Medulla oblongata (tissue), 1 donor: Measurements from ENCODE around the gene FSD1L.

Experiments used
- DNase-seq: peaks from one replicate; pipeline ENCODE4 v3.0.0-alpha.2; 2015; ENCODE audit errors: extremely low spot score

The FSD1L gene

DNA sequence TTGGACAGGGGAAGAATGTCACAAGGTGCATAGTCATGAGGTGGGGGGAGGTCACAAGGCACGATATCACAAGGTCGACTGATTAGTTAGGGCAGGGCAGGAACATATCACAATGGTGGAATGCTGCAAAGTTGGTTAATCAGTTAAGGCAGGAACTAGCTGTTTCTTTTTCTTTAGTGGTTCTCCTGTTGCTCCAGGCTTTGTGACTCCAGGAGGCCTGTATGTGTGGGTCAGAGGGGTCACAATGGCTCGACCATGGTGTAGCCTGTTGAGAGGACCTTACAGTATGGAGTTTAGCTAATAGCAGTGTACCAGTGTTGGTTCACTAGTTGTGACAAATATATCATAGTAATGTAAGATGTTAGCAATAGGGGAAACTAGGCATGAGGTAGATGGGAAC lies 12.4 kb upstream of the FSD1L start:
- no peak for DNase-seq

GRCh38 chr9:105436783-105437182 lies 11.1 kb upstream of the FSD1L start:
- DNase-seq = no peak

- no peak for DNase-seq
Observed at GRCh38 chr9:105437704-105438103, 10.1 kb upstream of the FSD1L start.

- DNase-seq = no peak
Observed at GRCh38 chr9:105438141-105438806, 9.6 kb upstream of the FSD1L start.

- DNase-seq = no peak
Observed at GRCh38 chr9:105439428-105439827, 8.4 kb upstream of the FSD1L start.

DNA sequence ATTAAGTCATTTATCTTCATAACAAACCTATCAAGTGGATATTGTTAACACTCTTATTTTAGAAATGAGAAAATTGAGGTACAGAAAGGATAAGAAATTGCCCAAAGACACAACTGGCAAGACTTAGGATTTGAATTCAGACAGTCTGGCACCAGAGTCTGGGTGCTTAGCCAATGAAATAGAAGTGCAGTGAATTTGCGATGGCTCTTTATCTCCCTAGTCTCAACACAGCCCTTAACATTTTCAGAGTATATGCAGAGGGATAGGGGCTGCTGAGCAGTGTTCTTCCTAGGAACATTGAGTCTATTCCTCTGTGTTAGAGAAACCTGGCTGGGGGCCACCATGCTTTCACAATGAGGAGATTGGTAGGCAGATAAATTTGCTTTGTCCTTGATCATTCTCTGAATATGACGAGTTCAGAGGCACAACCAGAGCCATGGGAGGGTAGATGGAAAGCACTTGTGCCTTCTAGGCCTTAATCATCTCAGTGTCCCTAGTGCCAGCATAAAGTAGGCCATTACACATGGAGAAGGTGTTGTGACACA lies 6.1 kb upstream of the FSD1L start:
- no peak for DNase-seq

DNA sequence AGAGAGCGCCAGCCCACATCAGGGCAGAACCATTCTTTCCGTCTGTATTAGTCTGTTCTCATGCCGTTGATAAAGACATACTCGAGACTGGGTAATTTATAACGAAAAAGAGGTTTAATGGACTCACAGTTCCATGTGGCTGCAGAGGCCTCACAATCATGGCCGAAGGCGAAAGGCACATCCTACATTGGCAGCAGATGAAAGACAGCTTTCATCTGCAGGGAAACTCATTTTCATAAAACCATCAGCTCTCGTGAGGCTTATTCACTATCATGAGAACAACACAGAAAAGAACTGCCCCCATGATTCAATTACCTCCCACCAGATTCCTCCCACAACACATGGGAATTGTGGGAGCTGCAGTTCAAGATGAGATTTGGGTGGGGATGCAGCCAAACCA lies 4.7 kb upstream of the FSD1L start:
- no peak for DNase-seq

- no peak for DNase-seq
Observed at GRCh38 chr9:105444130-105444529, 3.7 kb upstream of the FSD1L start.

- DNase-seq = peak; percentile 57
Observed at GRCh38 chr9:105445203-105445881, 2.5 kb upstream of the FSD1L start.

DNA sequence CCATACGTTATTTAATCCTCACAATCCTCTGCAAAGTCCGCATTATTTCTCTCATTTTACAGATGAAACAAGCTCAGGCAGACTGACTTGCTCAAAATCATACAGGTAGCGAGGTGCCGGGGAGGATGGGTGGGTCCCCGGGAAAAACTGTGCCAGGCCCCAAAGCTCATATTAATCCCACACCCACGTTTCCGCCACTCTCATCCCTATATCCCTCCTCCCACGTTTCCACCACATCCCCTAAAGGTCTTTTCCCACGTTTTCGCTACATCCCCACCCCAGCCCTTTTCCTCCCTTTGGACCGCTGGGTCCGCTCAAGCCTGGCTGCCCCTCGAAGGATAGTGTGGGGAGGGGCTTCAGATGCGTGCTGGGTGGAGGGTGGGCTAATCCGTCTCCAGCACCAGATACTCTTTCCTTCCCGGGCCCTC lies 434 bp upstream of the FSD1L start:
- DNase-seq = no peak

DNA sequence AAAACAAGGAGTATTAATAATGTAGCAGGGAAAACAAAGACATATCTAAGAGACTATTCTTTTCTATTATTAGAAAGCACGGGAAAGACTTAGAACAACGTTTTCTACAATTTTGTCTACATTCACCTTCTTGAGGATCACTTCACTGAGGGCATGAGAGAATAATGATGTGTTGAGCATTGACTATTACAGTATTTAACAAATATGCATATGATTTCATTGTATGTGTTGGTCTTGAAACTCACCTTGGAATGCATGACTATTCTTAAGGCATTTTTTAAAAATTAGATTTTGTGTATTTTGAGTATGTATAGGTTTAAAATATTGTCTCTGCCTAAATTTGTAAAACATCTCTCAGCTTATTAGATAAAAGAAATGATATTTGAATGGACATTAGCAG lies 1.2 kb downstream of the FSD1L start:
- DNase-seq = no peak

DNA sequence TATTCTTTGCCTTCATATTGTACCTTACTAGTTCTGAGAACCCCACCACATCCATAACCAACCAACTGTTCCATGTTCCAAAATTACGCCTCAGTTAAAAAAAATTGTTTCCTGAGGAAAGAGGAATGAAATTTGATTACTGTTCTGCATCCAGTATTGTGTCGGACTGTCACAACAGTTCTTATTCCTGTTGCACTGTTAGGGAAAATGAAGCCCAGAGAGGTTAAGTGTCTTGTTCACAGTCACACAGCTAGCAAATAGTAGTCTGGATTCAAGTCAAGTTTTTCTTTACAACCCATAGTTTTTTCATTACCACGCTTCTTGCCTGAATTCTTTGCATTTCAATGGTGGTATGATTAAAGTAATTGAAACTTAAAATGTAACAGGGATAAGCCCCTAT lies 4.4 kb downstream of the FSD1L start:
- DNase-seq = no peak

DNA sequence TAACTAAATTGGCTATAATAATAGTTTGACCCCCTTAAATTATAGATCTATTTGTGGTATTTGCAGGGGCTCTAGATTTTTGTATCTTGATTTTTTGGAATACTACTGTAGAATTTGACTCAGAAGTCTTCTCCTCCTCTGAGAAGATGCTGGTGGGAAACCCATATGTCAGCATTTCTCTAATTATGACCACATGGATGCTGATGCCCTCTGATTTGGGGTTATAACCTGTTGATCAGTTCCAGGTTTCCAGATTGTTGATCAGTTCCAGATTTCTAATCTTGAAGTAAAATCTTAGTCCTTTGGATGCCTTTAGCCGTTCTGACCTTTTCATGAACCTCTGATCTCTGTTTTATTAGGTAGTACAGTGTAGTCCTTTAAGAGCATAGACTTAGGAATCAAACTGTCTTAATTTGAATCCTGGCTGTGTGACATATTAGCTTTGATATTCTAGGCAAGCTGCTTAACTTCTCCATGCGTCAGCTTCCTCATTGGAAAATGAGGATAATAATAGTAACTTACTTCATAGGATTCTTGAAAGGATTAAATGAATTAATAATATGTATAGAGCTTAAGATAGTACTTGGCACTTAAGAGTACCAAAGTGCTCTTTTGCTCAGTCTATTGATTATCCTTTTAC lies 8.1 kb downstream of the FSD1L start:
- no peak for DNase-seq

- no peak for DNase-seq
Observed at GRCh38 chr9:105457560-105458294, 9.9 kb downstream of the FSD1L start.

DNA sequence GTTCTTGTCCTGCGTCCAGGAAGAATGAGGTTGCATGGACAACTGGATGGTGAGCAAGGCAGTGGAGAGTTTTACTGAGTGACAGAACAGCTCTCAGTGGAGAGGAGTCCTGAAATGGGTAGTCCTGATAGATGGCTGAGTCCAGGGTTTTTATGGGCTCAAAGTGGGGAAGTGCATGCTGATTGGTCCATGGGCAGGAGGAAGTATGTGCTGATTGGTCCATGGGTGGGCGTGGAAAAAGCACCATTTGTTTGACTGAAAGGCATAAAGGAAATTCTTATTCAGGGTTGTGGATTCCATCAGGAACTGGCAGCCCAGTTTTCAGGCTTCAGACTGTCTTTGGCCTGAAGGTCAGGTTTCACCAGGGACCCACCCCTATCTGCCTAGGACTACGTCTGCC lies 10.6 kb downstream of the FSD1L start:
- DNase-seq = no peak

DNA sequence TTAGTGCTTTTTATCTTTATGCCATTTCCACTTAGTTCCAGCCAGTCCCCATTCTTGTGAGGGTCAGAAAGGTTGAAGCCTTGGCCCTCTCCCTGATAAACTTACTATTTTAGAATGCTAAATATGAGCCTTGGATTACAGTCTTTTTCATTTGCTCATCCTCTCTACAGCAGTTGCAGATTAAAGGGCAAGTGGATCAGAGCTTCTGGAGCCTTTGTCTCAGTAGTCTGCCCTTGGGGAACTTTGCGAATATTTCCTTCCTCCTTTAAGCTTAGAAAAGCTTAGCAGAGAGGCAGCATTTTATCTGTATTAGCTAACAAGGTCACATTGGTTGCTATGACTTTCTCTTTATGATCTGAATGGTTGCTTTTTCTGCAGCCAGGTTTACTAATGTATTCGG lies 11.5 kb downstream of the FSD1L start:
- DNase-seq = no peak

GRCh38 chr9:105466898-105467455 lies 19.1 kb downstream of the FSD1L start:
- DNase-seq = no peak

GRCh38 chr9:105468875-105469274 lies 21.0 kb downstream of the FSD1L start:
- DNase-seq = no peak

DNA sequence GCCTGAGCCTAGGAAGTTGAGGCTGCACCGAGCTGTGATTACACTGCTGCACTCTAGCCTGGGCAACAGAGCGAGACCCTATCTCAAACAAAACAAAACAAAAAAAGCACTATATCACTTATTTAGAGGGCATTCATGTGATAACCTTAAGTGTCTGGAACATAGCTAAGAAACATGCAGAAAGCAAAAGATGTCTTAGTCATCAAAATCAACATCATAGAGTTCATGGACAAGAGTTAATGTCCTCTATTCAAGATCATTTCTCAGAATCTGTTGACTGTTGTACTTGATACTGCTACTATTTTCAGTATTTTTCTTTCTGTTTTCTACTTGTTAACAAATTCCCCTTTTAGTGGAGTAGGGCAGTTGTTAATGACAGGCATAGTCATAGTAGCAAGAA lies 25.4 kb downstream of the FSD1L start:
- DNase-seq = no peak

GRCh38 chr9:105475302-105475701 lies 27.5 kb downstream of the FSD1L start:
- peak; percentile 70 for DNase-seq

- no peak for DNase-seq
Observed at GRCh38 chr9:105479846-105480245, 32.0 kb downstream of the FSD1L start.

- no peak for DNase-seq
Observed at GRCh38 chr9:105483618-105484017, 35.8 kb downstream of the FSD1L start.
